H1 (cell line): ENCODE results near the gene TGM3. TPM values are rescaled to one million over a fixed set of nuclear protein-coding genes. Genes with fewer than 3 reads are reported as not detected.

Source experiments
- BRCA1 ChIP-seq: IDR thresholded peaks from 2 replicates; pipeline ENCODE4 v1.6.1; 2012; ENCODE audit warnings: low read depth, low read length, improper control_type of control experiment
- EGR1 ChIP-seq: IDR thresholded peaks from 2 replicates; pipeline ENCODE4 v1.6.1; 2011; ENCODE audit warnings: low read depth, low read length, borderline replicate concordance
- RBBP5 ChIP-seq: IDR thresholded peaks from 2 replicates; pipeline ENCODE4 v1.7.1; 2012; ENCODE audit warnings: low read depth, mild to moderate bottlenecking, inconsistent platforms, low read length, moderate library complexity, borderline replicate concordance
- TAF1 ChIP-seq: IDR thresholded peaks from 2 replicates; pipeline ENCODE4 v1.6.1; 2011; ENCODE audit warnings: mild to moderate bottlenecking, low read depth, low read length
- polyA plus RNA-seq, 7 experiments: library from polyadenylated mRNA; depleted of rRNA in 3 of 7; stranded (reverse) in 5 of 7; unstranded in 2 of 7; fragments of >200 nt in 5 of 7; fragments of 200-250 nt in 2 of 7; gene quantifications; 1 replicate in 5 of 7; 2 replicates in 1 of 7; 4 replicates in 1 of 7; pipeline versions ENCODE4 v1.2.1 to v1.2.3, GENCODE V29; 2011 to 2013; ENCODE audit warnings: missing spikeins in 2 of 7, mixed read lengths in 2 of 7
- total RNA-seq: library from RNA; stranded (reverse); fragmentation: NEBNext Ultra II Directional; extraction: Animal tissue kit (Norgen Biotek cat#: 25700); gene quantifications from 2 replicates; pipeline ENCODE4 v1.2.1, GENCODE V29; 2021

The TGM3 gene
- total and polyA plus RNA-seq, 2 of the 8 experiments (the other 6 are each of a cell fraction or from before 2014, with no cell fraction given): 0.12 TPM; not detected in 1

- no peak for TF ChIP-seq TAF1
- no peak for TF ChIP-seq EGR1
- no peak for TF ChIP-seq BRCA1
- TF ChIP-seq RBBP5: no peak
Observed at GRCh38 chr20:2293486-2293885, 2.3 kb upstream of the TGM3 start (continued).
